ENCODE data around the gene OSBPL7.

GRCh38 chr17:47850373-47850691 is 28.7 kb upstream of the OSBPL7 start:
- TF ChIP-seq CTCF (IDR thresholded peaks at IDR 0.05) (no peak), SIN3A (IDR thresholded peaks at IDR 0.05; ENCODE audit: borderline replicate concordance, insufficient read depth, low read depth, low read length) (no peak), POLR2AphosphoS5 (IDR thresholded peaks at IDR 0.05; ENCODE audit: low read depth, low read length) (no peak), REST (IDR thresholded peaks at IDR 0.05; ENCODE audit: insufficient read depth in 1 of 2, low read depth in 2 of 2, low read length in 1 of 2) (no peak)

All from Panc1 (cell line).